ENCODE measurements around the gene TRRAP.

The TRRAP gene

GRCh38 chr7:99034932-99035722 lies 156.8 kb downstream of the TRRAP start:
- in situ Hi-C loops (cut with HindIII; ENCODE audit: low sequenced_read_pairs) = no loop called here
- TF ChIP-seq, protein P1, sequence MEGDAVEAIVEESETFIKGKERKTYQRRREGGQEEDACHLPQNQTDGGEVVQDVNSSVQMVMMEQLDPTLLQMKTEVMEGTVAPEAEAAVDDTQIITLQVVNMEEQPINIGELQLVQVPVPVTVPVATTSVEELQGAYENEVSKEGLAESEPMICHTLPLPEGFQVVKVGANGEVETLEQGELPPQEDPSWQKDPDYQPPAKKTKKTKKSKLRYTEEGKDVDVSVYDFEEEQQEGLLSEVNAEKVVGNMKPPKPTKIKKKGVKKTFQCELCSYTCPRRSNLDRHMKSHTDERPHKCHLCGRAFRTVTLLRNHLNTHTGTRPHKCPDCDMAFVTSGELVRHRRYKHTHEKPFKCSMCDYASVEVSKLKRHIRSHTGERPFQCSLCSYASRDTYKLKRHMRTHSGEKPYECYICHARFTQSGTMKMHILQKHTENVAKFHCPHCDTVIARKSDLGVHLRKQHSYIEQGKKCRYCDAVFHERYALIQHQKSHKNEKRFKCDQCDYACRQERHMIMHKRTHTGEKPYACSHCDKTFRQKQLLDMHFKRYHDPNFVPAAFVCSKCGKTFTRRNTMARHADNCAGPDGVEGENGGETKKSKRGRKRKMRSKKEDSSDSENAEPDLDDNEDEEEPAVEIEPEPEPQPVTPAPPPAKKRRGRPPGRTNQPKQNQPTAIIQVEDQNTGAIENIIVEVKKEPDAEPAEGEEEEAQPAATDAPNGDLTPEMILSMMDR (IDR thresholded peaks at IDR 0.05; ENCODE audit: low read depth, low read length, missing control alignments) = no peak
- no peak for DNase-seq (ENCODE audit: low read depth)
- H3K4me3 ChIP-seq (ENCODE audit: low read depth, low read length) = no peak overlapping the region

DNA sequence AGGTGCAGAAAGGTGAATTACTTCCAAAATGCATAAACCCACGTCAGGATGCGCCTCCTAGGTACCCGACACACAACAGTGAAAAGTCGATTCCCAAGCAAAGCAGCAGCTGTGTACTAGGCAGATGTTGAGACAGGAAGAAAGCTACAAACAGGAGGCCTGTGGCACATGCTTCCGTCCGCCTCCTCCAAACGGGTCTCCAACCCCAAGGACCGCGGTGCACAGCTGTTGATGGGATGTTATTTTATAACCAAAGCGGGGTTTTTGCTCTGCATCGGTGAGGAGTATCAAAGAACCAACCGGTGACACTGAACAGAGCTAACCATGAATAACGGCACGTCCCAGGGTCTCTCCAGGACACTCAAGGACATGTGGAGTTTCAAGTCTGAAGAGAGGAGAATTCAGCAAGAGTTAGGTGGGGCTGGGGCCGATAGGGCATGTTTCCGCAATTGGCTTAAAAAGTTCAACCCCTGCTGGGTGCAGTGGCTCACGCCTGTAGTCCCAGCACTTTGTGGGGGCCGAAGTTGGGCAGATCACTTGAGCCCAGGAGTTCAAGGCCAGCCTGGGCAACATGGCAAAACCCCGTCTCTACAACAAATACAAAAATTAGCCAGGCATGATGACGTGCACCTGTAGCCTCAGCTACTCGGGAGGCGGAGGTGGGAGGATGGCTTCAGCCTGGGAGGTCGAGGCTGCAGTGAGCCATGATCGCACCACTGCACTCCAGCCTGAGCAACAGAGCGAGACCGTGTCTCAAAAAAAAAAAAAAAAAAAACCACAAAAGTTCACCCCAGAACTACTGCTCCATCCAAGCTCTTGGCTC lies 157.6 kb downstream of the TRRAP start:
- DNase-seq (ENCODE audit: low read depth) = no peak
- no peak overlapping the region for H3K4me3 ChIP-seq (ENCODE audit: low read depth, low read length)
- in situ Hi-C loops (cut with HindIII; ENCODE audit: low sequenced_read_pairs) = no loop called here
- TF ChIP-seq, protein P1 (IDR thresholded peaks at IDR 0.05; ENCODE audit: low read depth, low read length, missing control alignments) = no peak

- DNase-seq (ENCODE audit: low read depth) = peak; percentile 65
- TF ChIP-seq, protein P1 (IDR thresholded peaks at IDR 0.05; ENCODE audit: low read depth, low read length, missing control alignments) = peak; percentile 63
- in situ Hi-C loops (cut with HindIII; ENCODE audit: low sequenced_read_pairs) = no loop called here
- no peak overlapping the region for H3K4me3 ChIP-seq (ENCODE audit: low read depth, low read length)
Measured at GRCh38 chr7:99036546-99037111, 158.3 kb downstream of the TRRAP start.

GRCh38 chr7:99037327-99037940 lies 159.1 kb downstream of the TRRAP start:
- TF ChIP-seq, protein P1 (IDR thresholded peaks at IDR 0.05; ENCODE audit: low read depth, low read length, missing control alignments) = no peak
- DNase-seq (ENCODE audit: low read depth) = no peak
- in situ Hi-C loops (cut with HindIII; ENCODE audit: low sequenced_read_pairs) = no loop called here
- no peak overlapping the region for H3K4me3 ChIP-seq (ENCODE audit: low read depth, low read length)

DNA sequence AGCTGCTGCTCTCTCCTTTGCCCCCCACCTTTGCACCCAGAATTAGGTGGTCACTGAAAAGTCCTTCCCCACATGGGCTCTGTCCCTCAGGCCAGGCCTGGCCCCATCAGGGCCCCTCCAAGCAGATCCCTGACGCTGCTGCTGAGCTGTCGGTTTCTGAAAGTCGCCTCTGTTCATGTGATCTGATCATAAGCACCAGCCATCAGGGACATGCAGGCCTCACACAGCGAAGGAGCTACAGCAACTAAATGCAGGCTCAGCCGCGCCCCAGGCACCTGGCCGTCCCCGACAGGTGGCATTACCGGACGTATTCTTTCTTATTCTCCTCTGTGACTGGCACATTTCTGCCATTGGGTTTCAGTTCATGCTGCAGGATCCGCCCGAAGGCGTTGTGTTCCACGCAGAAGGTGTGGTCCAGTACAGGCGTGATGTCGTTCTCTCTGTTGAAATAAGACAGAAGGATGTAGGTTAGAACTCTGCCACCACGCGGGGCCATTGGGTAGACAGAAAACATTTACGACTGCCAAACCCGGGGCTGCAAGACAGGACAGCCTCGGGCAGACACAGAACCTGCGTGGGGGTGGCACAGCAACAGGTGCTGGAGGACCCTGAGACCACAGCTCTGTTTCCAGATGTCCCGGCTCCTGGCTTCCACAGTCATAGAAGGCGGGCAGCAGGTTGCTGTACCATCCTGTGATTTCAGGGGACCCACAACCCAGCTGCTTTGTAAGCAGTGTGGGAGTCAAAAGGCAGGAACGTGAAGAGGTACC lies 159.9 kb downstream of the TRRAP start:
- in situ Hi-C loops (cut with HindIII; ENCODE audit: low sequenced_read_pairs) = no loop called here
- TF ChIP-seq, protein P1 (IDR thresholded peaks at IDR 0.05; ENCODE audit: low read depth, low read length, missing control alignments) = no peak
- no peak for DNase-seq (ENCODE audit: low read depth)
- no peak overlapping the region for H3K4me3 ChIP-seq (ENCODE audit: low read depth, low read length)

Data from astrocyte of the cerebellum (primary cell).